GOT3 (cell line): ENCODE data around the gene SEPTIN1.
"Not testable (repeated sequence)": the region's sequence is repeated elsewhere in the genome, so short reads cannot be mapped to it uniquely, and the experiment has no call there.

Experiments
- DNase-seq: peaks from one replicate; lab custom pipeline; 2025; ENCODE audit warnings: mixed read lengths; lab: John Stamatoyannopoulos, UW

SEPTIN1 gene

GRCh38 chr16:30357715-30358576 is 24.4 kb downstream of the SEPTIN1 start:
- DNase-seq, result no peak

DNA sequence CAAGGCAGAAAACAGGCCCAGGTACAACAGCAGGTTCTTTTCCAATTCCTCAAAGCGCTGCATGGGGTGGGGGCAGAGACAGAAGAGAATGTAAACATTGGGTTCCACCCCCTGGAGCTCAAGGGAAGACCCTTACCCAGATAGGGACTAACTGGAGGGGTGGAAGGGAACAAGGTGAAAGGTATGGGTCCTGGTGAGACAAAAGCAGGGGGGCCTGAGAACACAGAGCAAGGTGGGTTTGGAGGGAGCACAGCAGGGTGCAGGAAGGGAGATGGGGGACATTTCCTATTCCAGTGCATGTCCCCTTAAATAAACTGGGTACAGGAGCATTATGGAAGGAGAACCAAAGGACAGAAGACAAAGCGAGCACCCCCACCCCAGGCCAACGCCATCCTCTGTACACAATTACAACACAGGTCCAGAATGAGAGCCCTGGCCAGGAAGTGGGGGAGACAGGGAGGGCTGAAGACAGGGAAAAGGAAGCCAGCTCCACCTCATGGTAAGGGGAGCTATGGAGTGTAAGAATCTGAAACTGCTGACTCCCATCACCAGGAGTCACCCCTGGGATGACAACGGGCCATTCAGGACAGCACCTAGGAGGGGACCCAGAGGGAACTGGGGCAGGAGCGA is 25.2 kb downstream of the SEPTIN1 start:
- DNase-seq, result no peak

DNA sequence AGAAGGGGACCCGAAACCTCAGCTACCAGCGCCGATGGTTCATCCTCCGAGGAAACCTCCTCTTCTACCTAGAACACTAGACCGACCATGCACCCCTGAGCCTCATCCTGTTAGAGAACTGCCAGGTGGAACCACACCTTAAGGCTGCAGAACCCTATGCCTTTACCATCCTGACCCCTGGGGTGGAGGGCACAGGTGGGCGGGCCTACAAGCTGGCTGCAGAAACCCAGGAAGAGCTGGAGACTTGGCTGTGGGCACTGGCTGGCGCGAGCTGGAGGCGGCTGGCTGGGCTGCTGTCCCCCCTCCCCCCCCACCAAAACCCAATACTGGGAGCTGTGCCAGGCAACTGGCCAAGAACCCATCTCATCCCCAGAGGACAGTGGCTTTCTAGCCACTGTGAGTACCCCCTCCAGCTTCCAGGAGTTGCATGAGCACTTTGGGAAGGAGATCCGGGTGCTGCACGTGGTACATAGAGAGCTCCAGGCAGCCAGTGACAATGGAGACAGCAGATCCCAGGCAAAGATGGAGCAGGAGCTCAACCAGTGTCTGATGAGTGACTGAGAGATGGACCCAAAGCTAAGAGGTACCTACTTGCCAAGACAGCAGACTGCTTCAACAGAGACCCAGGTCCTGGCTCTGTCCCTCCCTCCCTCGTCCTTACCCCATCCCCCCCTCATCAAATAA is 25.8 kb downstream of the SEPTIN1 start:
- no peak for DNase-seq

DNA sequence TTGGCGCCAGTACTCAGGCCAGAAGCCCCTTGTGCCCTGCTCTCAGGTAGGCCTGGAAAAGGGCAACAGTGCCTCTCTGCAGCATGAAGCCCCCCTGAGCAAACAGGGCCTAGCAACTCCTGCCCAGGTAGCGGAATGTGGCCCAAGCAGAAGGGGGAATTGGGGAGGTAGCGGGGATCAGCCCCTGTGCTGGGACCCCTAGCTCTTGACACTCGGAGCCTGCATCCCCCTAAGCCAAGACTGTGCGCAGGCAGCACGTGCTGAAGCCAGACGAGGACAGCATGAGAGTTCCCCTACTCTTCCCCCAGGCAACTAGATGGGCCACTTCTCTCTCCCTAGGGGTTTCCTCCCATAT is 26.4 kb downstream of the SEPTIN1 start:
- no peak for DNase-seq

- peak; percentile 77 for DNase-seq
Measured at GRCh38 chr16:30355144-30355953, 27.0 kb downstream of the SEPTIN1 start, which contains the start of gene CD2BP2. Gene CD2BP2 (minus strand): TSS chr16:30355308. CDS start chr16:30354681, 627 bp downstream.

GRCh38 chr16:30354423-30355143 is 27.8 kb downstream of the SEPTIN1 start:
- no peak for DNase-seq

GRCh38 chr16:30353438-30354129 is 28.8 kb downstream of the SEPTIN1 start:
- DNase-seq, result no peak

- DNase-seq, result no peak
Measured at GRCh38 chr16:30352488-30353401, 29.6 kb downstream of the SEPTIN1 start.

GRCh38 chr16:30351586-30352419 is 30.6 kb downstream of the SEPTIN1 start:
- DNase-seq, result peak; percentile 66

DNA sequence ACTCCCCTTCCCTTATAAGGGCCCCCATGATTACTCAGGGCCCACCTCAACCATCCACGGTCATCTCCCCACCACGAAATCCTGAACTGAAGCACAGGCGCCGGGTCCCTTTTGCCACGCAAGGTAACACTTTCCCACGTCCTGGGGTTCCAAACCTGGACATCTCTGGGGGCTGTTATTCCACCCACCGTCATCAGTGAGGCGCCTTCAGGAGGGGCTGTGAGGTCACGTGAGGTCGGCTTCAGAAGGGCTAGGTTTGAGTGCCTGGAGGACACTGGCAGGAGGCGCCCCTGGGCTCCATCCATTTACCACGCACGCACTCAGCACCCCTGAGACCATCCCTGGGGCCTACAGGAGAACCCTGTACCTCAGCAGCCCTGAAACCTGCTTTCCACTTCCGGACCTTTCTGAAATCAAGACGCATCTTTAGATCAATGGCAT is 31.3 kb downstream of the SEPTIN1 start:
- no peak for DNase-seq

GRCh38 chr16:30350134-30350871 is 32.1 kb downstream of the SEPTIN1 start:
- DNase-seq, result no peak

- DNase-seq, result no peak
Measured at GRCh38 chr16:30349675-30350074, 32.7 kb downstream of the SEPTIN1 start.

GRCh38 chr16:30348929-30349328 is 33.4 kb downstream of the SEPTIN1 start:
- DNase-seq, result no peak

GRCh38 chr16:30348113-30348512 is 34.2 kb downstream of the SEPTIN1 start:
- no peak for DNase-seq

DNA sequence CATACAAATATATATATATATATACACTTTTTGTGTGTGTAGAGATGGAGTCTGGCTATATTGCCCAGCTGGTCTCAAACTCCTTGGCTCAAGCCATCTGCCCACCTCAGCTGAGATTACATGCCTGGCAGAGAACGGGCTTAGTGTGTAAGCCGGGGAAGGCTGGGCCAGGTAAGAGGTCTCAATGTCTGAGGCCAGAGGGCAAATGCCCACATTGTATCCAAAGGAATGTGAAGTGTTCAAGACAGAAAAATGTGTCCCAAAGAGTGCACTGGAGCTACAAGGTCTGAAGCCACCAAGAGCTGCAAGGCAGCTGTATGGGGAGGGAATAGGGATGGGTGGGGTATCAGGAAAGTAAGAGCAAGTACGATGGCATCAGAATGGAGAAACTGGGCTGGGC is 36.1 kb downstream of the SEPTIN1 start:
- DNase-seq, result no peak

DNA sequence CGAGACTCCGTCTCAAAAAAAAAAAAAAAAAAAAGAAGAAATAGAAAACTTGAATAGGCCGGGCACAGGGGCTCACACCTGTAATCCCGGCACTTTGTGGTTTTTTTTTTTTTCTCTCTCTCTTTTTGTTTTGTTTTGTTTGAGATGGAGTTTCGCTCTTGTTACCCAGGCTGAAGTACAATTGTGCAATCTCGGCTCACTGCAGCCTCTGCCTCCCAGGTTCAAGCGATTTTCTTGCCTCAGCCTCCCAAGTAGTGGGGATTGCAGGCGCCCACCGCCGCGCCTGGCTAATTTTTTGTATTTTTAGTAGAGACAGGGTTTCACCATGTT is 38.9 kb downstream of the SEPTIN1 start:
- DNase-seq, result not testable (repeated sequence)

DNA sequence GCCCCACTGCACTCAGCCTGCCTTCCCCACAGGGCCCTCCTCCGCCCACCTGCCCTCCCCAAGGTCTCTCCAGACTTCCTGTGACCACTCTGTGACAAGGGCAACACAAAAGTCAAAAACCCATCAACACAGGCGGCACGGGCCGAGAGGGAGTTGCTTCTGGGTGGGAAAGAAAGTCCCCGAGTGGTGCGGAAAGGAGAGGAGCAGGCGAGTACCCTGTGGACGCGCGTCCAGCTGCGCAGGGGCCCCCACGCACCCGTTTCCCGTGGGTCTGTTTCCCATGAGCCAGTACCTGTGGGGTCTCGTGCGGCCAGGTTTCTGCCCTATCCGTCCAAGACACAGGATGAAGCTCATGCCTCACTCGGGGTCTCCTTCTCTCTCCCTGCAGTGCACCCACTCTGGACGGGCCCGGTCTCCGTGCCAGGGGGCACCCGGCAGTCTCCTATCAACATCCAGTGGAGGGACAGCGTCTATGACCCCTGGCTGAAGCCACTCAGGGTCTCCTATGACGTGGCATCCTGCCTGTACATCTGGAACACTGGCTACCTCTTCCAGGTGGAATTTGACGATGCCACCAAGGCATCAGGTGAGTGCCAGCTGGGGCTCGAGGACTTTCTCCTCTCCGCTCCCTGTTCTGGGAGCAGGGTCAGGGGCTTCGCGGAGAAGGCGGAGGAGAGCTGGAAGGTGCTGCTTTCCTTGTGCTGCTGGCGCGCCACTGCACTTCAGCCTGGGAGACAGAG is 39.4 kb downstream of the SEPTIN1 start:
- no peak for DNase-seq
